GM23248 (cell line): ENCODE data around the gene RNU6-8.

Experiments used
- EZH2 ChIP-seq: fragments of 200-600 bp; sonication (generic); IDR thresholded peaks from 2 replicates; pipeline ENCODE4 v1.6.1; 2018; ENCODE audit warnings: antibody characterized with exemption, mild to moderate bottlenecking; ENCODE audit not compliant: insufficient read depth, poor library complexity, severe bottlenecking
- EZH2phosphoT487 ChIP-seq: fragments of 200-600 bp; sonication (generic); IDR thresholded peaks from 2 replicates; pipeline ENCODE4 v1.6.1; 2018; ENCODE audit warnings: antibody characterized with exemption, moderate library complexity, mild to moderate bottlenecking, low read depth; ENCODE audit not compliant: insufficient read depth

DNA sequence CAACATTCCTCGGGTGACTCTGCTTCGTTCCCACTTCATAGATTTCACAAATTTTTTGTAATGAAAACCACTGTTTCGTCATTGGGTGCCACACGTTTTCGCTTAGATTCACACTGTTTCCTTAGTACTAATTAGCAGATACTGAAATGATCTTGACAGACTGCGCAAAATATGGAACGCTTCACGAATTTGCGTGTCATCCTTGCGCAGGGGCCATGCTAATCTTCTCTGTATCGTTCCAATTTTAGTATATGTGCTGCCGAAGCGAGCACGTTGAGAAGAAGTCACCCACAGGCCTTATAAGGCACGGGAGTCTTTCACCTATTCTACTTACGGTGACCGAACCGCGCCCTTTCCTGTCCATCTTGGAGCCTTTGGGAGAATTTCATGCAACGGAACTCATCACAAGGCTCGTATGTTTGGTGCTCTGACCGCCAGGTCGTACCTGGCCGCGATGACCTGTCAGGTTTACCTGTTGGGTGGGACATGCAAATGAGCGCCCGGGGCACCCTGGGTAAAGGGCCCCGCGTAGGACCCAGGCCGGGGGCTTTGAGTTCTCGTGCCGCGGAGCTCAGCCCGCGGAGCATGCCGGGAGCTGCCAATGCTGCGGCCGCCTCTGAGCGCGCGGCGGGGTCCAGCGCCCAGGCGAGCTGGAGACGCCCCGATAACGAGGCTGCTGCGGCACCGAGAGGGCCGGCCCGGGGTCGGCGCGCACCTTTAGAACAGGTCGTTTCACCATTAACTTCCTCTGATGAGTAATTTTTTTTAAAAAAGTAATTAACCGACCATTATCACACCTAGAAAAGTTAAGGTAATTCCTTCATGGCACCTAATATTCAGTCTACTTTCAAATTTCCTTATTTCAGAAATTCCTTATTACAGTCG lies at the start of gene RNU6-8:
- TF ChIP-seq EZH2phosphoT487 (no peak), EZH2 (no peak)
